ENCODE data around the gene LRRC8E.
A peak's percentile ranks its signal among the peaks of the same experiment; 100 is the strongest.

Gene LRRC8E

GRCh38 chr19:7888145-7888825 lies at the start of gene LRRC8E:
TSS of gene LRRC8E (plus strand) at chr19:7888510. CDS start at chr19:7895604, 7,094 bp downstream.
- peak; percentile 52 for DNase-seq (ENCODE audit: low read depth)
- H3K4me3 ChIP-seq (ENCODE audit: low read depth, low read length) = no peak within 1 kb of the TSS
- TF ChIP-seq POLR2A (IDR thresholded peaks at IDR 0.05; ENCODE audit: extremely low read depth, insufficient read length) (no peak), MYC (IDR thresholded peaks at IDR 0.05; ENCODE audit: low read depth, low read length) (no peak), CTCF (IDR thresholded peaks at IDR 0.05; ENCODE audit: low read depth, low read length) (no peak), MAX (IDR thresholded peaks at IDR 0.05; ENCODE audit: low read depth, low read length) (no peak)

- H3K4me3 ChIP-seq (ENCODE audit: low read depth, low read length) = no peak overlapping the region
- TF ChIP-seq MAX (IDR thresholded peaks at IDR 0.05; ENCODE audit: low read depth, low read length) = no peak
- TF ChIP-seq MYC (IDR thresholded peaks at IDR 0.05; ENCODE audit: low read depth, low read length) = no peak
- no peak for DNase-seq (ENCODE audit: low read depth)
These were observed 48.8 kb upstream of the LRRC8E start for GRCh38 chr19:7839476-7839875.

- TF ChIP-seq CTCF (IDR thresholded peaks at IDR 0.05; ENCODE audit: low read depth, low read length) (no peak), MAX (IDR thresholded peaks at IDR 0.05; ENCODE audit: low read depth, low read length) (no peak), POLR2A (IDR thresholded peaks at IDR 0.05; ENCODE audit: extremely low read depth, insufficient read length) (no peak), MYC (IDR thresholded peaks at IDR 0.05; ENCODE audit: low read depth, low read length) (no peak)
- H3K4me3 ChIP-seq (ENCODE audit: low read depth, low read length) = no peak overlapping the region
- no peak for DNase-seq (ENCODE audit: low read depth)
These were observed 47.7 kb upstream of the LRRC8E start for GRCh38 chr19:7840629-7841028.

- H3K4me3 ChIP-seq (ENCODE audit: low read depth, low read length) = no peak overlapping the region
- TF ChIP-seq POLR2A (IDR thresholded peaks at IDR 0.05; ENCODE audit: extremely low read depth, insufficient read length) (no peak), MAX (IDR thresholded peaks at IDR 0.05; ENCODE audit: low read depth, low read length) (no peak)
- DNase-seq (ENCODE audit: low read depth) = no peak
These were observed 46.3 kb upstream of the LRRC8E start for GRCh38 chr19:7841751-7842660.

- no peak overlapping the region for H3K4me3 ChIP-seq (ENCODE audit: low read depth, low read length)
- no peak for DNase-seq (ENCODE audit: low read depth)
- TF ChIP-seq MYC (IDR thresholded peaks at IDR 0.05; ENCODE audit: low read depth, low read length) (no peak), MAX (IDR thresholded peaks at IDR 0.05; ENCODE audit: low read depth, low read length) (no peak), POLR2A (IDR thresholded peaks at IDR 0.05; ENCODE audit: extremely low read depth, insufficient read length) (no peak), CTCF (IDR thresholded peaks at IDR 0.05; ENCODE audit: low read depth, low read length) (no peak)
These were observed 45.5 kb upstream of the LRRC8E start for GRCh38 chr19:7842661-7843294.

GRCh38 chr19:7843521-7843920 lies 44.8 kb upstream of the LRRC8E start:
- no peak for TF ChIP-seq MAX (IDR thresholded peaks at IDR 0.05; ENCODE audit: low read depth, low read length)
- no peak for TF ChIP-seq POLR2A (IDR thresholded peaks at IDR 0.05; ENCODE audit: extremely low read depth, insufficient read length)
- no peak for TF ChIP-seq CTCF (IDR thresholded peaks at IDR 0.05; ENCODE audit: low read depth, low read length)
- TF ChIP-seq MYC (IDR thresholded peaks at IDR 0.05; ENCODE audit: low read depth, low read length) = no peak
- no peak overlapping the region for H3K4me3 ChIP-seq (ENCODE audit: low read depth, low read length)
- DNase-seq (ENCODE audit: low read depth) = no peak
